Colonic mucosa (tissue), 4 donors: ENCODE measurements around the gene CLEC16A. TPM values are rescaled to one million over a fixed set of nuclear protein-coding genes. Genes with fewer than 3 reads are reported as not detected.

Experiments used
- DNase-seq: peaks from one replicate; pipeline ENCODE4 v3.0.0-alpha.2; 2020
- H3K27ac ChIP-seq: fragments of 200-600 bp; one replicate; pipeline ENCODE4 v1.8.0; 2021
- H3K27me3 ChIP-seq: fragments of 200-600 bp; one replicate; pipeline ENCODE4 v1.8.0; 2021
- H3K36me3 ChIP-seq: fragments of 200-600 bp; one replicate; pipeline ENCODE4 v1.8.0; 2021
- H3K4me1 ChIP-seq: fragments of 200-600 bp; one replicate; pipeline ENCODE4 v1.8.0; 2021; ENCODE audit warnings: mild to moderate bottlenecking
- H3K4me3 ChIP-seq: fragments of 200-600 bp; one replicate; pipeline ENCODE4 v1.8.0; 2021
- H3K9ac ChIP-seq, 2 donors: one replicate each; pipeline ENCODE4 v1.7.0; 2013; ENCODE audit warnings: control low read depth in 2 of 2, low read depth in 2 of 2, low read length in 2 of 2
- H3K9me3 ChIP-seq: fragments of 200-600 bp; one replicate; pipeline ENCODE4 v1.8.0; 2021
- CTCF ChIP-seq: fragments of 200-600 bp; IDR thresholded peaks from one replicate; pipeline ENCODE4 v1.8.0; 2022; ENCODE audit warnings: antibody characterized with exemption, mild to moderate bottlenecking
- intact Hi-C: fragments of 100-400 bp; cut with DNase I; formaldehyde crosslinking; loops from one replicate; pipeline ENCODE4 v1.14.1; 2022
- total RNA-seq, 2 donors: library from RNA; stranded (reverse); fragmentation: NEBNext Ultra II Directional in 1 of 2; extraction: Animal tissue kit (Norgen Biotek cat#: 25700) in 1 of 2; gene quantifications; one replicate each; pipeline ENCODE4 v1.2.1, GENCODE V29; 2021
- donor health status: healthy.
- donor health status: DM: no; HTN: no; CAD: no.
- donor health status: DM: no; HTN: no; CAD: no.

Gene CLEC16A
- total RNA-seq, 2 donors from 2014 or later: 24.9 to 29.6 TPM

DNA sequence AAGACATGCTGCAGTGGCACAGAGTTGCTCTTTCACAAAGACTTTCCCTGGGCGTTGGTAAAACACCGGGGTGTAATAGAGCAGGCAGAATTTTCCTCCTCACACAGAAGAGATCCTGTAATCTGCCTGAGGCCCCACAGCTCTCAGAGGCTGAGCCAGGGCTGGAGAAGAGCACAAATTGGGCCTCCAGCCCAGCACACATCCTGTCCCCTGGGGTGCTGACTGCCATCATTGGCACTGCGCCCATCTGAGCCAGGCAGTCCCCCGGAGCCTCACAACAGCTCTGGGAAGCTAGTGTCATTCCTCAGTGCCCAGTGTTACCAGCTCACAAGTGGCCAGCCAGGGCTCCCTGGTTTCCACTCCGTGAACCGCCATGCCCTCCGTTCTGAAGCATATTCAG is 192.2 kb downstream of the CLEC16A start:
- Histone ChIP-seq H3K4me1 (no peaks in the 10 kb centered on the region), H3K27ac (no peak overlapping the region), H3K9ac (no peak overlapping the region), H3K27me3 (no peaks in the 10 kb centered on the region), H3K36me3 (no peaks in the 10 kb centered on the region), H3K9me3 (no peaks in the 10 kb centered on the region), H3K4me3 (no peak overlapping the region)
- no peak for TF ChIP-seq CTCF
- no peak for DNase-seq
- intact Hi-C loops: no loop called here

DNA sequence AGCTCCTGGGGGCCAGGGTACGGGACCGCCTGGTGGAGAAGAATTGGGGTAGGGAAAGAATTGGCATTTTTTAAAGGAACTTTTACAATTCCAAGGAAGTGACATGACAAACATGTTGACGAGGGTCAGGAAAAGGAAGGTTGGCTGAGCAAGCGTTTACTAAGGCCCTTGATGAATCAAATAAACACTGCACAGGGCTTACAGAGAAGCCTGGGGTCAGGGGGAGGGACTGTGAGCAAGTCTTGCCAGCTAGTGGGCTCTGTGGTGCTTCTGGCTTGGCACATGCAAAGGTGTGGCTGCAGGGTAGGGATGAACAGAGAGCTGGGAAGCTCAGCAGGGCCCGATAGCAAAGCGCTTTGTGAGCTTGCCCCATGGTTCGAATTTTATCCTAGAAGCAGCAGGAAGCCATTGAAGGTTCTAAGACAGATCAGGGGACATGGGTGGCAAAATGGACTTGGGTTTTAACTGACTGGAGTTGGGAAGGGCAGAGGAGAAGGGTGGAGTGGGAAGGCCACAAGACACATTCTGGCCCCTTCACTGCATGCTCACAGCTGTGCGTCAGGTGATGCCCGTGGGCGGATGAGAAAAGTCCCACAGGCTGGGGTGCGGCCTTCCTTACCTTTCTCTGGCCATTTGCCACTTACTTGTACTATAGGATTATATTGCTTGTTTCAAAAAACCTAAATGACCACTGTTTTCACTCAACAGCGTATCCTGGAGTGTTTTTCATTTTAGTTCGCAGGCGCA is 193.8 kb downstream of the CLEC16A start:
- H3K9me3 ChIP-seq: no peaks in the 10 kb centered on the region
- H3K27me3 ChIP-seq: no peaks in the 10 kb centered on the region
- DNase-seq: no peak
- H3K9ac ChIP-seq: no peak overlapping the region
- no peaks in the 10 kb centered on the region for H3K4me1 ChIP-seq
- no peak for TF ChIP-seq CTCF
- no peak overlapping the region for H3K27ac ChIP-seq
- H3K4me3 ChIP-seq: no peak overlapping the region
- H3K36me3 ChIP-seq: no peaks in the 10 kb centered on the region
- intact Hi-C loops: no loop called here

DNA sequence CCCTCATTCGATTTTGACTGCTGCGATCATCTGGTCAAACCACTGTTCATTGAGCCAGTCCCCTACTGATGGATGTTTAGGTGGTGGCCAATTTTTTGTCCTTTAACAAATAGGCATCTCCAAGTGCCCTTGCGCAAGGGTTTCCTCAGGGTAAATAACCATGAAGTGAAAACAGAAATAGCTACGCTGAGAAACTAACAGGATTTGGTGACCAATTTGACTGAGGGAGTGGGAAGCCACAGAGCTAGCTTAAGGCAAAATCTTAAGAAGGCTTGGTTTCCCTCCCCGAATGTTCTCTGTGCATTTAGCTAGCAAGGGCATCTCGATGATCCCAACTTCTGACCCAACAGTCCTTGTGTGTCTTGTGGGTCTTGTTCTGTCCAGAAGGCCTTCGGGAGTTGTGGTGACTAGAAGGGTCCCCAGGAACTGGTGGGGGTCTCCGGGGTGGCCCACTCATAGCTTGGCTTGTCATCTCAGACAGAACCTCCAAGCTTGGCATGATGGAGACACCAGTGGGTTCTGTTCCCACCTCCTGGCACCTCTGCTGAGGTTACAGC is 194.5 kb downstream of the CLEC16A start:
- no peaks in the 10 kb centered on the region for H3K9me3 ChIP-seq
- no peak overlapping the region for H3K9ac ChIP-seq
- H3K4me1 ChIP-seq: no peaks in the 10 kb centered on the region
- no peak overlapping the region for H3K4me3 ChIP-seq
- no peak for TF ChIP-seq CTCF
- no peak overlapping the region for H3K27ac ChIP-seq
- intact Hi-C loops: no loop called here
- no peaks in the 10 kb centered on the region for H3K36me3 ChIP-seq
- H3K27me3 ChIP-seq: no peaks in the 10 kb centered on the region
- DNase-seq: no peak

DNA sequence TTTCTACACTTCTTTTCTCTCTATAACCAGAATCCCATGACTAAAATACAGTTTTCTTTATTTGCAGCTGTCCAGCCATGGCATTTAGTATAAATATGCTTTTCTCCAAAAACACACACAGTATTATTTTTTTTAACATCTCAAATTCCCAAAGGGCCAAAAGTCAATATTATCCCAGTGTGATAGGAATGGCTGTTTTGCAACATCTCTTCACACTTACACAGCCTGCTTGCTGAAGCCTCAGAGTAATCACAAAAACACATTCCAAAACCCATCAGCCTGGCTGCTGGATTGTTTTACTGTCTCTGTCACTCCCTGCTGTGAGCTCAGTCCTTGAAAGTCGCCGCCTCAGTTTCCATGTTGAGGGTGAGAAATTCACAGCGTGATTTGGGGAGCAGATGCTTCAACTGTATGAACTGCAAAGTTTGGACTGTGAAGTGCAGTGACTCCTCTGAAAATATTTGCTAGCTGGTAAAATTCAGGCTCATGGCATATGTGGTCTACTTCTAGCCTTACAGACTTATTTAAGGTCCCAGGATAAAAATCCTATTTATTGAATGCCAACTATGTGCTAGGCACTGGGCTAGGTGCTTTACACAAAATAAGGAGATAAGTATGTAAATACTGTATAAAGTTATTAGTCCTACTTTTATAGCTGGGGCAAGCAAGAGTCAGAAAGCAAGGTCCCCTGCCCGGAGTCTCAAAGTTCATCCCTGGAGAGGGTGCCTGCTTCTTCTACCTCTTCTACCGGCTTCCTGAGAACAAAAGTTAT is 195.1 kb downstream of the CLEC16A start:
- Histone ChIP-seq H3K9me3 (no peaks in the 10 kb centered on the region), H3K27ac (no peak overlapping the region), H3K4me1 (no peaks in the 10 kb centered on the region), H3K4me3 (no peak overlapping the region), H3K27me3 (no peaks in the 10 kb centered on the region), H3K9ac (no peak overlapping the region), H3K36me3 (no peaks in the 10 kb centered on the region)
- intact Hi-C loops: no loop called here
- no peak for DNase-seq
- TF ChIP-seq CTCF: no peak

DNA sequence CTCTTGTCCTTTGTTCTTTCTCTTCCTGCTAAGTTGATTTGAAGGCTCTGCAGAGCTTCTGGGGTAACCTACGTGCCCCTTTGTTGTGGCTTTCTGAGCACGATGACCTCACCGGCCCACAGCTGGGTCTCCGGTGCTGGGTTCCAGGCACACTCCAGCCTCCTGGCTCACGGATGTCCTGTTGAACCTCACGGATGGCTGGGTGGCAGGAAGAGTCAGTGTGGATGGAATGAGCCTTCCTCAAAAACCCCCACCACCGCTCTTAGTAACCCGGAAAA is 195.7 kb downstream of the CLEC16A start:
- Histone ChIP-seq H3K4me1 (no peaks in the 10 kb centered on the region), H3K9me3 (no peaks in the 10 kb centered on the region), H3K36me3 (no peaks in the 10 kb centered on the region), H3K9ac (no peak overlapping the region), H3K27me3 (no peaks in the 10 kb centered on the region), H3K4me3 (no peak overlapping the region), H3K27ac (no peak overlapping the region)
- no peak for TF ChIP-seq CTCF
- no peak for DNase-seq
- intact Hi-C loops: no loop called here
